H1 (cell line): Measurements from ENCODE around the gene IGFBP4. TPM values are rescaled to one million over a fixed set of nuclear protein-coding genes. Genes with fewer than 3 reads are reported as not detected.

Experiments used
- CTCF ChIA-PET: fragments of 300-600 bp; sonication (Branson Sonifier 250); formaldehyde crosslinking; loops from one replicate; lab custom pipeline; 2021; ENCODE audit not compliant: partially characterized antibody; lab: Charles Lee
- POLR2A ChIA-PET: fragments of 300-600 bp; sonication (Branson Sonifier 250); formaldehyde crosslinking; loops from one replicate; lab custom pipeline; 2021; ENCODE audit warnings: inconsistent platforms; ENCODE audit not compliant: partially characterized antibody; lab: Charles Lee
- DNase-seq, 2 experiments: peaks; one replicate each; pipeline versions ENCODE4 v3.0.0 to v3.0.0-alpha.2; 2010 to 2022; ENCODE audit warnings: low spot score in 2 of 2, low read depth in 1 of 2, mixed read lengths in 1 of 2
- FAIRE-seq: peaks from 2 replicates; lab custom pipeline; 2011; peaks lifted over from hg19 to GRCh38; lab: Jason Lieb, UNC
- H2AFZ ChIP-seq: 2 replicates; pipeline ENCODE4 v1.8.1; 2012; ENCODE audit warnings: low read length, inconsistent platforms
- H2AK5ac ChIP-seq: 2 replicates; pipeline ENCODE4 v1.6.1; 2013; ENCODE audit warnings: low read depth, low read length
- H2BK120ac ChIP-seq: replicated peaks from 2 replicates; pipeline ENCODE3; 2013; ENCODE audit warnings: low read depth, low read length, inconsistent platforms
- H2BK12ac ChIP-seq: 2 replicates; pipeline ENCODE4 v1.6.1; 2013; ENCODE audit warnings: low read depth, low read length
- H2BK15ac ChIP-seq: 2 replicates; pipeline ENCODE4 v1.6.1; 2013; ENCODE audit warnings: low read length
- H2BK20ac ChIP-seq: 2 replicates; pipeline ENCODE4 v1.6.1; 2013; ENCODE audit warnings: low read length
- H2BK5ac ChIP-seq: 2 replicates; pipeline ENCODE4 v1.6.1; 2013; ENCODE audit warnings: low read depth, low read length
- H3K14ac ChIP-seq: 2 replicates; pipeline ENCODE4 v1.6.1; 2013; ENCODE audit warnings: inconsistent platforms; ENCODE audit not compliant: insufficient read length
- H3K18ac ChIP-seq: 2 replicates; pipeline ENCODE4 v1.6.1; 2013; ENCODE audit warnings: low read length; ENCODE audit errors: extremely low read depth
- H3K23ac ChIP-seq: 2 replicates; pipeline ENCODE4 v1.6.1; 2013; ENCODE audit warnings: inconsistent platforms; ENCODE audit not compliant: insufficient read length
- H3K23me2 ChIP-seq: 2 replicates; pipeline ENCODE4 v1.6.1; 2013; ENCODE audit warnings: low read depth, low read length
- H3K27ac ChIP-seq: 2 replicates; pipeline ENCODE4 v1.6.1; 2011; ENCODE audit warnings: low read depth, low read length, inconsistent platforms
- H3K27me3 ChIP-seq, 4 experiments: replicated peaks in 1 of 4; 1 replicate in 1 of 4; 2 replicates in 3 of 4; pipeline versions ENCODE4 v1.6.1 to v1.8.1; 2011 to 2013; ENCODE audit warnings: low read length in 3 of 4, mild to moderate bottlenecking in 3 of 4, inconsistent platforms in 2 of 4, mixed read lengths in 2 of 4, moderate library complexity in 1 of 4; ENCODE audit not compliant: control insufficient read depth in 3 of 4, insufficient read depth in 3 of 4; ENCODE audit errors: extremely low read depth in 1 of 4
- H3K36me3 ChIP-seq, 4 experiments: 2 replicates each; pipeline versions ENCODE4 v1.6.1 to v1.8.1; 2011 to 2013; ENCODE audit warnings: mild to moderate bottlenecking in 4 of 4, low read length in 3 of 4, moderate library complexity in 2 of 4, control low read depth in 1 of 4, inconsistent platforms in 1 of 4; ENCODE audit not compliant: insufficient read depth in 4 of 4, control insufficient read depth in 2 of 4
- H3K4ac ChIP-seq: replicated peaks from 2 replicates; pipeline ENCODE3; 2013; ENCODE audit warnings: low read length, low read depth, mixed read lengths, inconsistent platforms; ENCODE audit not compliant: insufficient read length
- H3K4me1 ChIP-seq, 4 experiments: replicated peaks in 1 of 4; 1 replicate in 1 of 4; 2 replicates in 3 of 4; pipeline versions ENCODE4 v1.6.1 to v1.8.1; 2011 to 2013; ENCODE audit warnings: low read length in 3 of 4, inconsistent platforms in 2 of 4, mixed read lengths in 1 of 4; ENCODE audit not compliant: insufficient read depth in 4 of 4, control insufficient read depth in 3 of 4
- H3K4me2 ChIP-seq, 2 experiments: 2 replicates each; pipeline versions ENCODE4 v1.6.1 to v1.8.1; 2011 to 2013; ENCODE audit warnings: low read depth in 2 of 2, low read length in 2 of 2, control low read depth in 1 of 2, inconsistent platforms in 1 of 2, mild to moderate bottlenecking in 1 of 2; ENCODE audit not compliant: insufficient read depth in 1 of 2
- H3K4me3 ChIP-seq, 4 experiments: fragments of 200-600, 300-600 bp in 1 of 4; sonication (generic), shearing (Covaris generic), sonication (Bioruptor Twin) in 1 of 4; 2 replicates each; pipeline versions ENCODE4 v1.5.1 to v1.8.1; 2011 to 2016; ENCODE audit warnings: low read length in 4 of 4, low read depth in 3 of 4, control low read depth in 2 of 4, inconsistent platforms in 2 of 4, mild to moderate bottlenecking in 2 of 4, mixed read lengths in 1 of 4, moderate library complexity in 1 of 4; ENCODE audit not compliant: insufficient read depth in 2 of 4; ENCODE audit errors: extremely low read depth in 1 of 4
- H3K56ac ChIP-seq: replicated peaks from 2 replicates; pipeline ENCODE3; 2013; ENCODE audit warnings: low read depth, mild to moderate bottlenecking, mixed read lengths, low read length, inconsistent platforms; ENCODE audit not compliant: insufficient read length
- H3K79me1 ChIP-seq: 2 replicates; pipeline ENCODE4 v1.6.1; 2013; ENCODE audit warnings: low read depth, low read length, control low read depth
- H3K79me2 ChIP-seq, 2 experiments: 2 replicates each; pipeline versions ENCODE4 v1.6.1 to v1.8.1; 2012 to 2013; ENCODE audit warnings: low read length in 2 of 2, mild to moderate bottlenecking in 2 of 2, inconsistent platforms in 1 of 2; ENCODE audit not compliant: insufficient read depth in 2 of 2, control insufficient read depth in 1 of 2
- H3K9ac ChIP-seq, 4 experiments: replicated peaks in 1 of 4; 1 replicate in 1 of 4; 2 replicates in 3 of 4; pipeline versions ENCODE4 v1.6.1 to v1.8.1; 2011 to 2013; ENCODE audit warnings: low read depth in 3 of 4, low read length in 3 of 4, control low read depth in 2 of 4, mild to moderate bottlenecking in 2 of 4, moderate library complexity in 2 of 4, inconsistent platforms in 1 of 4; ENCODE audit errors: extremely low read depth in 1 of 4
- H3K9me3 ChIP-seq, 2 experiments: 2 replicates each; pipeline versions ENCODE4 v1.6.1 to v1.8.1; 2012 to 2013; ENCODE audit warnings: mild to moderate bottlenecking in 2 of 2, moderate library complexity in 2 of 2, control low read depth in 1 of 2, inconsistent platforms in 1 of 2, low read depth in 1 of 2, low read length in 1 of 2, mixed read lengths in 1 of 2; ENCODE audit not compliant: insufficient read depth in 2 of 2
- H4K20me1 ChIP-seq, 2 experiments: replicated peaks in 1 of 2; 2 replicates each; pipeline versions ENCODE3 to v1.8.1; 2011 to 2013; ENCODE audit warnings: inconsistent platforms in 2 of 2, low read length in 2 of 2, mild to moderate bottlenecking in 1 of 2; ENCODE audit not compliant: insufficient read depth in 2 of 2, control insufficient read depth in 1 of 2
- H4K5ac ChIP-seq: 2 replicates; pipeline ENCODE4 v1.6.1; 2013; ENCODE audit warnings: low read length, low read depth, mixed read lengths, inconsistent platforms; ENCODE audit not compliant: insufficient read length
- H4K8ac ChIP-seq: 2 replicates; pipeline ENCODE4 v1.8.0; 2013; ENCODE audit warnings: mild to moderate bottlenecking, moderate library complexity, low read length, inconsistent platforms; ENCODE audit not compliant: insufficient read depth; ENCODE audit errors: extremely low read depth
- H4K91ac ChIP-seq: replicated peaks from 2 replicates; pipeline ENCODE3; 2013; ENCODE audit warnings: low read length, mixed read lengths, inconsistent platforms; ENCODE audit not compliant: insufficient read length
- EZH2 ChIP-seq: fragments of 200-600 bp; sonication (generic); IDR thresholded peaks from 2 replicates; pipeline ENCODE4 v1.7.1; 2012; ENCODE audit warnings: low read depth, mild to moderate bottlenecking, moderate library complexity, low read length, inconsistent platforms; ENCODE audit not compliant: severe bottlenecking
- MAFK ChIP-seq: IDR thresholded peaks from 2 replicates; pipeline ENCODE4 v1.6.1; 2012; ENCODE audit warnings: low read depth, mild to moderate bottlenecking, improper control_type of control experiment, low read length
- WGBS, 2 experiments: shearing (Covaris generic) in 1 of 2; methylation state at CpG; one replicate each; pipeline versions ENCODE4 v1.1.6 to v1.1.7; 2013 to 2015; ENCODE audit warnings: low lambda C conversion rate in 2 of 2, mixed read lengths in 2 of 2, inconsistent platforms in 1 of 2, low coverage in 1 of 2, missing lambda C conversion rate in 1 of 2; ENCODE audit not compliant: insufficient replicate concordance in 2 of 2, insufficient coverage in 1 of 2, insufficient read length in 1 of 2; ENCODE audit errors: extremely low coverage in 1 of 2, missing lambda C conversion rate in 1 of 2; 5-methylcytosine and 5-hydroxymethylcytosine counted together
- polyA plus RNA-seq, 7 experiments: library from polyadenylated mRNA; depleted of rRNA in 3 of 7; stranded (reverse) in 5 of 7; unstranded in 2 of 7; fragments of >200 nt in 5 of 7; fragments of 200-250 nt in 2 of 7; gene quantifications; 1 replicate in 5 of 7; 2 replicates in 1 of 7; 4 replicates in 1 of 7; pipeline versions ENCODE4 v1.2.1 to v1.2.3, GENCODE V29; 2011 to 2013; ENCODE audit warnings: missing spikeins in 2 of 7, mixed read lengths in 2 of 7
- total RNA-seq: library from RNA; stranded (reverse); fragmentation: NEBNext Ultra II Directional; extraction: Animal tissue kit (Norgen Biotek cat#: 25700); gene quantifications from 2 replicates; pipeline ENCODE4 v1.2.1, GENCODE V29; 2021

IGFBP4 gene
- total and polyA plus RNA-seq, 2 of the 8 experiments (the other 6 are each of a cell fraction or from before 2014, with no cell fraction given) = 85.5 to 105 TPM

DNA sequence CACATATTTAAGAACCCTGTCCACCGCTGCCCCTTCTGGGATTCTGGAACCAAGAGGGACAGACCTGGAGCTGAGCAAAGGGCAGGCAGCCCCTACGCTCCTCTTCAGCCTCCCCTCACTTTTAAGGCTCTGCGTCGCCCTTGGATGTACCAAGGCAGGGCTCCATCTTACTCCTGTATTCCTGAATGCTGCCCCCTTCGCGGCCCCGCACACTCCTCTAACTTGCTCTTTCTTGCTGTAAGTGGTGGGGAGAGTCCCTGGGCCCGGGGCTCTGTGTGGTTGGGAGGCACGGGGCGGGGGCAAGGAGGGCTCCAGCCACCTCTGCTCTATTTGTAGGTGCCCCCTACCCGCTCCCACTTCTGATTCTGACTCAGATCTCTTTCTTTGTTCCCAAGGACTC is 56.9 kb downstream of the IGFBP4 start:
- Histone ChIP-seq H2BK12ac (0 out of 2 replicates have a peak overlapping the region, but pooled peaks have one; percentile 55), H2AFZ (no peak overlapping the region), H2BK15ac (0 out of 2 replicates have a peak overlapping the region, but pooled peaks have one; percentile 92), H3K36me3 (no peaks in the 10 kb centered on the region), H2BK20ac (peak overlapping the region; percentile 97; the same call in 1 of the 2 replicates), H2AK5ac (no peak overlapping the region), H3K4me2 (0 out of 4 replicates have a peak overlapping the region, but pooled peaks of 1 of the 2 experiments have one; percentile 13), H3K79me2 (no peaks in the 10 kb centered on the region), H4K5ac (no peak overlapping the region), H3K18ac (peak overlapping the region; percentile 24), H3K56ac (no peak overlapping the region), H3K79me1 (no peaks in the 10 kb centered on the region), H4K91ac (peak overlapping the region; percentile 82), H2BK120ac (peak overlapping the region; percentile 44), H2BK5ac (peak overlapping the region; percentile 83; the same call in 1 of the 2 replicates), H3K9me3 (no peaks in the 10 kb centered on the region), H4K8ac (no peak overlapping the region; the same call in 1 of the 2 replicates), H3K23ac (no peak overlapping the region), H3K14ac (no peak overlapping the region), H3K27ac (no peak overlapping the region), H3K4ac (no peak overlapping the region), H3K4me3 (no peak overlapping the region), H4K20me1 (no peaks in the 10 kb centered on the region), H3K23me2 (peaks cover 3% of the 10 kb centered on the region; the same call in 1 of the 2 replicates), H3K9ac (no peak overlapping the region), H3K4me1 (peaks cover 5 to 18% (median 7%) of the 10 kb centered on the region in 4 experiments; a peak in 6 of 7 replicates), H3K27me3 (no peaks in the 10 kb centered on the region)
- no peak for DNase-seq
- no peak for FAIRE-seq
- WGBS, 2 experiments = 91% methylated on average over 11 of the region's 11 CpGs; no CpG with 5 or more reads in 1 of the 2 experiments
- CTCF ChIA-PET = interaction anchor here (1.2 to 7.6 kb wide), 8 partner anchors 10 to 66 kb away, joined by 3 to 46 read pairs (median 4); no protein-coding TSS in a partner anchor
- POLR2A ChIA-PET = interaction anchor here (1.3 to 1.6 kb wide), 3 partner anchors 10 to 24 kb away, joined by 3 to 14 read pairs (median 5); no protein-coding TSS in a partner anchor
- TF ChIP-seq MAFK = no peak
- no peak for TF ChIP-seq EZH2
